Hematopoietic multipotent progenitor cell treated with erythropoietin and hydrocortisone succinate and interleukin-3 and kit ligand, for 4 days (in vitro differentiated cells): ENCODE data around the gene SIGLEC7.

ENCODE experiments used
- DNase-seq: peaks from one replicate; pipeline ENCODE4 v3.0.0-alpha.2; 2015

SIGLEC7 gene

GRCh38 chr19:51169283-51169918, 27.3 kb downstream of the SIGLEC7 start:
- DNase-seq: peak; percentile 81

- no peak for DNase-seq
Measured at GRCh38 chr19:51172223-51172622, 30.1 kb downstream of the SIGLEC7 start.

- DNase-seq: no peak
Measured at GRCh38 chr19:51173681-51174080, 31.6 kb downstream of the SIGLEC7 start.

GRCh38 chr19:51179256-51179655, 37.2 kb downstream of the SIGLEC7 start:
- peak; percentile 68 for DNase-seq

GRCh38 chr19:51181377-51181912, 39.3 kb downstream of the SIGLEC7 start:
- no peak for DNase-seq

GRCh38 chr19:51181913-51182419, 39.9 kb downstream of the SIGLEC7 start:
- DNase-seq: peak; percentile 76

- no peak for DNase-seq
Measured at GRCh38 chr19:51183629-51184028, 41.5 kb downstream of the SIGLEC7 start.

- no peak for DNase-seq
Measured at GRCh38 chr19:51185069-51185867, 43.2 kb downstream of the SIGLEC7 start.

GRCh38 chr19:51185868-51186215, 43.7 kb downstream of the SIGLEC7 start:
- no peak for DNase-seq

GRCh38 chr19:51186323-51186722, 44.2 kb downstream of the SIGLEC7 start:
- DNase-seq: no peak

- DNase-seq: peak; percentile 11
Measured at GRCh38 chr19:51187395-51188226, 45.5 kb downstream of the SIGLEC7 start.

GRCh38 chr19:51188227-51188559, 46.1 kb downstream of the SIGLEC7 start:
- DNase-seq: no peak

GRCh38 chr19:51192689-51193088, 50.6 kb downstream of the SIGLEC7 start:
- no peak for DNase-seq

GRCh38 chr19:51194527-51195315, 52.6 kb downstream of the SIGLEC7 start:
- no peak for DNase-seq

- no peak for DNase-seq
Measured at GRCh38 chr19:51195316-51195586, 53.1 kb downstream of the SIGLEC7 start.

- DNase-seq: no peak
Measured at GRCh38 chr19:51195616-51196015, 53.5 kb downstream of the SIGLEC7 start.

- no peak for DNase-seq
Measured at GRCh38 chr19:51196181-51196580, 54.1 kb downstream of the SIGLEC7 start.

GRCh38 chr19:51198641-51199040, 56.5 kb downstream of the SIGLEC7 start:
- no peak for DNase-seq

- DNase-seq: no peak
Measured at GRCh38 chr19:51200071-51200666, 58.1 kb downstream of the SIGLEC7 start.

- DNase-seq: no peak
Measured at GRCh38 chr19:51201712-51202111, 59.6 kb downstream of the SIGLEC7 start.
